AG04449 (cell line): ENCODE measurements around the gene GIT2.

ENCODE experiments used
- CTCF ChIA-PET: fragments of 350-600 bp; formaldehyde crosslinking; extraction: SDS; loops from one replicate; lab custom pipeline; 2021; ENCODE audit warnings: antibody characterized with exemption; lab: Yijun Ruan, JAX
- POLR2A ChIA-PET: fragments of 400-600, 350-600 bp; formaldehyde crosslinking; extraction: SDS; loops from one replicate; lab custom pipeline; 2020; ENCODE audit warnings: antibody characterized with exemption, inconsistent platforms; lab: Yijun Ruan, JAX
- DNase-seq: peaks from one replicate; pipeline ENCODE4 v3.0.0-alpha.2; 2010; ENCODE audit warnings: low read depth, low spot score
- H3K4me3 ChIP-seq: 2 replicates; pipeline ENCODE4 v1.5.1; 2011; ENCODE audit warnings: low read depth, mild to moderate bottlenecking, control low read depth, low read length
- TF ChIP-seq, protein P1 (sequence below): IDR thresholded peaks from one replicate; pipeline ENCODE4 v1.5.1; 2011; ENCODE audit warnings: mild to moderate bottlenecking, moderate library complexity, low read length, control low read depth, inconsistent platforms; ENCODE audit not compliant: insufficient read depth; ENCODE audit errors: missing control alignments

GIT2 gene

DNA sequence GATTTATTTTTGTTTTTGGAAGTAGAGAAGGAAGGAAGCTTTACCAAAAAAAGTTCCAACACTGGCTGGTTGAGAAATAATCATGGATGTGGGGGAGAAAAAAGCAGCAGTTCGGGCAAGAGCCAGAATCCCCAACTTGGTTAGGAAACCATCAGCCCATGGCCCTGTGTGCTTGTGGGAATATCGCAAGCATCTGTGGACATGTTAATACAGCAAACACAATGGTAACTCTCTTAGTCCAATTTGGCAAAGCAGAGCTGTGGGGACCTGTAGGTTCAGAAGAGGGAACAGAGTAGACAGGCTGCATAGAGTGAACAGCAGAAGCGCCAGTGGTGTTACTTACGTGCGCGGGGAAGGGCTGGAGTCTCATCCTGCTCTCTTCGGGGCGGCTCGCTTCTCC, 49.3 kb downstream of the GIT2 start:
- H3K4me3 ChIP-seq, result no peak overlapping the region
- CTCF ChIA-PET, result interaction anchor here (0.9 to 1.7 kb wide), 6 partner anchors 12 to 93 kb away, joined by 3 to 8 read pairs (median 4); no protein-coding TSS in a partner anchor
- POLR2A ChIA-PET, result interaction anchor here (0.6 to 1.2 kb wide), 2 partner anchors 59 to 533 kb away, joined by 3 to 4 read pairs; no protein-coding TSS in a partner anchor
- TF ChIP-seq, protein P1, sequence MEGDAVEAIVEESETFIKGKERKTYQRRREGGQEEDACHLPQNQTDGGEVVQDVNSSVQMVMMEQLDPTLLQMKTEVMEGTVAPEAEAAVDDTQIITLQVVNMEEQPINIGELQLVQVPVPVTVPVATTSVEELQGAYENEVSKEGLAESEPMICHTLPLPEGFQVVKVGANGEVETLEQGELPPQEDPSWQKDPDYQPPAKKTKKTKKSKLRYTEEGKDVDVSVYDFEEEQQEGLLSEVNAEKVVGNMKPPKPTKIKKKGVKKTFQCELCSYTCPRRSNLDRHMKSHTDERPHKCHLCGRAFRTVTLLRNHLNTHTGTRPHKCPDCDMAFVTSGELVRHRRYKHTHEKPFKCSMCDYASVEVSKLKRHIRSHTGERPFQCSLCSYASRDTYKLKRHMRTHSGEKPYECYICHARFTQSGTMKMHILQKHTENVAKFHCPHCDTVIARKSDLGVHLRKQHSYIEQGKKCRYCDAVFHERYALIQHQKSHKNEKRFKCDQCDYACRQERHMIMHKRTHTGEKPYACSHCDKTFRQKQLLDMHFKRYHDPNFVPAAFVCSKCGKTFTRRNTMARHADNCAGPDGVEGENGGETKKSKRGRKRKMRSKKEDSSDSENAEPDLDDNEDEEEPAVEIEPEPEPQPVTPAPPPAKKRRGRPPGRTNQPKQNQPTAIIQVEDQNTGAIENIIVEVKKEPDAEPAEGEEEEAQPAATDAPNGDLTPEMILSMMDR, result no peak
- no peak for DNase-seq

DNA sequence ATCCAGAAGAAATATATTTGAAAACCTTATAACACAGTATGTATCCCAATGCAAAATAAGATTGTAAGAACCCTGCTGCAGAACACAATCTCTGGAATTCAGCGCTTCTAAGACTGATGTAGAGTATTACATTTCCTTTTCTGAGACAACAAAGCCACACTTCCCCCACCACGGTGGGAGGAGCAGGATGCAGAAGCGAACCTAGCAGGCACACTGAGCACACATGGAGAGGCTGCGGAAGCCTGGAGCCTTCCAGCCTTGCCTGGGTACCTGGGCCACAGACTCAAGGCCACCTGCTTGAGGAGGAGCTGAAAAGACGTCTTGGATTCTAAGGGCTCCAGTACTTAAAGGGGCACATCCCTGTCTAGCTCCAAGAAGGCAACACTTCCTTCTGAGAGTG, 49.7 kb downstream of the GIT2 start:
- H3K4me3 ChIP-seq, result no peak overlapping the region
- ChIA-PET POLR2A (no interaction called here), CTCF (interaction anchor here (0.9 to 1.7 kb wide), 6 partner anchors 12 to 93 kb away, joined by 3 to 8 read pairs (median 4); no protein-coding TSS in a partner anchor)
- TF ChIP-seq, protein P1, result no peak
- DNase-seq, result no peak

DNA sequence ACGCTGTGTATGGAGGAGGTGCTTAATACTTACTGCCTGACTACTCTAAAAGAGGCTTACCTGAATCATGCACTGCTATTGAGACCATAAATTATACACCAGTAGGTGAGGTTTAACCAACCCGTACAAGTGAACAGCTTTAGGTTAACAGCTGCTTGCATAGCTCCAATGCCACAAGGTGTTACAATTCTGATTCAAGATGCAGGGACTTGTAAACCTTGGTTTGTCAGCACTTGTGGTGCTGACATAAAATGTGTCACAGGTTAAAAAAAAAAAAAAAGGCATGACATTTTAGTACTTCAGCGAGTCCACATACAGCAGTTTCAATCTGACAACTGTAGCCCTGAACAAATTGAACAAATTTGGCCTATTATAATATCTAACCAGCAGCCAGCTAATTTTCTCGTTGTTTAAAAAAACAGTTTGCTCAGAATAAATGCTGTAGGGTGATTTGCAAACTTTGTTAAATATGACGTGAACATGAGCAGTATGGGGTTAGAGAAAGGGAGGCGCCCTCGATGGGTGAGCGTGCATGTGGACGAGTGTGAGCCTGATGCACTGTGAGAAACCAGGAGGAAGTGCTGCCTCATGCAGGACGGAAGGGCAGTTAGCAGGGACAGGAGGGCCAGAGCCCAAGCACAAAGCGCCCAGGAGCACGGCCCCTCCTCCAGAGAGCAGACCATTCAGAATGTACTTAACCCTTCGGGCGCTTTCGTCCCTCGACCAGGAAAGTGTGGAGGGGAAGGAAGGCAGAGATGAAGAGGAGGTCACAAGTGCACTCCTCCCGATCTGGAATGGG, 51.4 kb downstream of the GIT2 start:
- ChIA-PET POLR2A (interaction anchor here (1.0 kb wide), 1 partner anchor 54 kb away, joined by 3 read pairs; the partner anchor contains the start of gene ANKRD13A), CTCF (interaction anchor here (0.7 to 1.4 kb wide), 5 partner anchors 11 to 139 kb away, joined by 3 to 6 read pairs (median 3); no protein-coding TSS in a partner anchor)
- TF ChIP-seq, protein P1, result no peak
- no peak for DNase-seq
- no peak overlapping the region for H3K4me3 ChIP-seq

DNA sequence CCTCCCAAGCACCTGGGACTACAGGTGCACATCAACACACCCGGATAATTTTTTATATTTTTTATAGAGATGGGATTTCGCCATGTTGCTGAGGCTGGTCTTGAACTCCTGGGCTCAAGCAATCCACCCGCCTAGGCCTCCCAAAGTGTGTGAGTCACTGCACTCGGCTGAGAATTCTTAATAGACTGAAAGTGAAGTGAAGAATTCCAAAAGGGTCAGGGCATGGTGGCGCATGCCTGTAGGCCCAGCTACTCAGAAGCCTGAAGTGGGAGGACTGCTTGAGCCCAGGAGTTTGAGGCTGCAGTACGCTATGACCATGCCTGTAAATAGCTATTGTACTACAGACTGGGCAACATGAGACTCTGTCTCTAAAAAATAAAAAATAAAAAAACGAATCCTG, 52.4 kb downstream of the GIT2 start:
- ChIA-PET CTCF (interaction anchor here (1.4 kb wide), 1 partner anchor 10 kb away, joined by 6 read pairs; no protein-coding TSS in a partner anchor), POLR2A (no interaction called here)
- TF ChIP-seq, protein P1, result no peak
- H3K4me3 ChIP-seq, result no peak overlapping the region
- no peak for DNase-seq

DNA sequence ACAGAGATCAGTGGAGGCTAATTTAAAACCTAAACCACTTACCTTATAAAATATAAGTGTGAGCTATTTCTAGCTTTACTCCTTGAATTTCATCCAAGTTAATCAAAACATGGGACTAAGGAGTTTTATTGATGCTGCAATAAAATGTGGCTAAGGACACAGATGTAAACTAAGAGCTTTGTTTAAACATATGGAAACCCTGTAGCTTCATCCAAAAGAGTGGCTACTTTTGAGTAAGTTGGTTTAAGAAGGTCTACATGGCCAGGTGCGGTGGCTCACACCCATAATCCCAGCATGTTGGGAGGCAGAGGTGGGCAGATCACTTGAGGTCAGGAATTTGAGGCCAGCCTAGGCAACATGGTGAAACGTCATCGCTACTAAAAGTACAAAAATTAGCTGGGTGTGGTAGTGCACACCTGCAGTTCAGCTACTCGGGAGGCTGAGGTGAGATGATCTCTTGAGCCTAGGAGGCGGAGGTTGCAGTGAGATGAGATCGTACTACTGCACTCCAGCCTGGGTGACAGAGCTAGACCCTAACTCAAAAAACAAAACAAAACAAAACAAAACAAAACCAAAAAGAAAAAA, 55.7 kb downstream of the GIT2 start:
- TF ChIP-seq, protein P1, result no peak
- CTCF ChIA-PET, result interaction anchor here (0.6 to 7.0 kb wide), 4 partner anchors 11 to 95 kb away, joined by 3 to 54 read pairs (median 4); no protein-coding TSS in a partner anchor
- no peak for DNase-seq
- no peak overlapping the region for H3K4me3 ChIP-seq
- POLR2A ChIA-PET, result interaction anchor here (0.5 kb wide), 1 partner anchor 54 kb away, joined by 3 read pairs; no protein-coding TSS in a partner anchor
